ENCODE measurements around the gene BACH2.

The BACH2 gene

GRCh38 chr6:90044182-90044832 lies 252.3 kb downstream of the BACH2 start:
- no peaks in the 10 kb centered on the region for H3K27me3 ChIP-seq (ENCODE audit: insufficient read depth, poor library complexity, severe bottlenecking)
- ATAC-seq (ENCODE audit: low read depth) (no peak), DNase-seq (ENCODE audit: low spot score) (no peak)
- no peaks in the 10 kb centered on the region for H3K36me3 ChIP-seq (ENCODE audit: low read depth)
- no peak overlapping the region for H3K27ac ChIP-seq (ENCODE audit: poor library complexity, severe bottlenecking)
- H3K4me1 ChIP-seq (ENCODE audit: insufficient read depth, poor library complexity, severe bottlenecking): no peaks in the 10 kb centered on the region
- TF ChIP-seq CTCF (IDR thresholded peaks at IDR 0.05; ENCODE audit: poor library complexity, severe bottlenecking): no peak
- no peaks in the 10 kb centered on the region for H3K9me3 ChIP-seq (ENCODE audit: severe bottlenecking)
- H3K4me3 ChIP-seq (ENCODE audit: severe bottlenecking): no peak overlapping the region

GRCh38 chr6:90040931-90041330 lies 255.7 kb downstream of the BACH2 start:
- no peak for ATAC-seq (ENCODE audit: low read depth)
- Histone ChIP-seq H3K36me3 (ENCODE audit: low read depth) (no peaks in the 10 kb centered on the region), H3K4me1 (ENCODE audit: insufficient read depth, poor library complexity, severe bottlenecking) (no peaks in the 10 kb centered on the region), H3K27ac (ENCODE audit: poor library complexity, severe bottlenecking) (no peak overlapping the region), H3K9me3 (ENCODE audit: severe bottlenecking) (no peaks in the 10 kb centered on the region), H3K27me3 (ENCODE audit: insufficient read depth, poor library complexity, severe bottlenecking) (no peaks in the 10 kb centered on the region), H3K4me3 (ENCODE audit: severe bottlenecking) (no peak overlapping the region)
- no peak for TF ChIP-seq CTCF (IDR thresholded peaks at IDR 0.05; ENCODE audit: poor library complexity, severe bottlenecking)
- DNase-seq (ENCODE audit: low spot score): no peak

GRCh38 chr6:90039911-90040310 lies 256.7 kb downstream of the BACH2 start:
- no peak for TF ChIP-seq CTCF (IDR thresholded peaks at IDR 0.05; ENCODE audit: poor library complexity, severe bottlenecking)
- no peaks in the 10 kb centered on the region for H3K36me3 ChIP-seq (ENCODE audit: low read depth)
- no peak overlapping the region for H3K27ac ChIP-seq (ENCODE audit: poor library complexity, severe bottlenecking)
- H3K9me3 ChIP-seq (ENCODE audit: severe bottlenecking): no peaks in the 10 kb centered on the region
- no peak for ATAC-seq (ENCODE audit: low read depth)
- no peak overlapping the region for H3K4me3 ChIP-seq (ENCODE audit: severe bottlenecking)
- no peaks in the 10 kb centered on the region for H3K4me1 ChIP-seq (ENCODE audit: insufficient read depth, poor library complexity, severe bottlenecking)
- DNase-seq (ENCODE audit: low spot score): no peak
- no peaks in the 10 kb centered on the region for H3K27me3 ChIP-seq (ENCODE audit: insufficient read depth, poor library complexity, severe bottlenecking)

- Histone ChIP-seq H3K36me3 (ENCODE audit: low read depth) (no peaks in the 10 kb centered on the region), H3K4me3 (ENCODE audit: severe bottlenecking) (no peak overlapping the region), H3K27ac (ENCODE audit: poor library complexity, severe bottlenecking) (no peak overlapping the region), H3K4me1 (ENCODE audit: insufficient read depth, poor library complexity, severe bottlenecking) (no peaks in the 10 kb centered on the region), H3K9me3 (ENCODE audit: severe bottlenecking) (no peaks in the 10 kb centered on the region), H3K27me3 (ENCODE audit: insufficient read depth, poor library complexity, severe bottlenecking) (no peaks in the 10 kb centered on the region)
- no peak for TF ChIP-seq CTCF (IDR thresholded peaks at IDR 0.05; ENCODE audit: poor library complexity, severe bottlenecking)
- ATAC-seq (ENCODE audit: low read depth) (no peak), DNase-seq (ENCODE audit: low spot score) (no peak)
Measured at GRCh38 chr6:90038961-90039653, 257.5 kb downstream of the BACH2 start.

GRCh38 chr6:90036963-90037362 lies 259.7 kb downstream of the BACH2 start:
- no peak for TF ChIP-seq CTCF (IDR thresholded peaks at IDR 0.05; ENCODE audit: poor library complexity, severe bottlenecking)
- H3K4me1 ChIP-seq (ENCODE audit: insufficient read depth, poor library complexity, severe bottlenecking): no peaks in the 10 kb centered on the region
- H3K36me3 ChIP-seq (ENCODE audit: low read depth): no peaks in the 10 kb centered on the region
- no peaks in the 10 kb centered on the region for H3K9me3 ChIP-seq (ENCODE audit: severe bottlenecking)
- H3K4me3 ChIP-seq (ENCODE audit: severe bottlenecking): no peak overlapping the region
- ATAC-seq (ENCODE audit: low read depth) (no peak), DNase-seq (ENCODE audit: low spot score) (no peak)
- H3K27me3 ChIP-seq (ENCODE audit: insufficient read depth, poor library complexity, severe bottlenecking): no peaks in the 10 kb centered on the region
- H3K27ac ChIP-seq (ENCODE audit: poor library complexity, severe bottlenecking): no peak overlapping the region
